HG02840 (cell line): ENCODE results near the gene PEDS1.
"Not testable (repeated sequence)": the region's sequence is repeated elsewhere in the genome, so short reads cannot be mapped to it uniquely, and the experiment has no call there.

Experiments used
- ATAC-seq: cut with Tn5 transposase; IDR thresholded peaks from one replicate; pipeline ENCODE4 v1.9.1; 2021; ENCODE audit warnings: mild to moderate bottlenecking, moderate library complexity, moderate number of reproducible peaks; ENCODE audit not compliant: unreplicated experiment, low FRiP score

Gene PEDS1

DNA sequence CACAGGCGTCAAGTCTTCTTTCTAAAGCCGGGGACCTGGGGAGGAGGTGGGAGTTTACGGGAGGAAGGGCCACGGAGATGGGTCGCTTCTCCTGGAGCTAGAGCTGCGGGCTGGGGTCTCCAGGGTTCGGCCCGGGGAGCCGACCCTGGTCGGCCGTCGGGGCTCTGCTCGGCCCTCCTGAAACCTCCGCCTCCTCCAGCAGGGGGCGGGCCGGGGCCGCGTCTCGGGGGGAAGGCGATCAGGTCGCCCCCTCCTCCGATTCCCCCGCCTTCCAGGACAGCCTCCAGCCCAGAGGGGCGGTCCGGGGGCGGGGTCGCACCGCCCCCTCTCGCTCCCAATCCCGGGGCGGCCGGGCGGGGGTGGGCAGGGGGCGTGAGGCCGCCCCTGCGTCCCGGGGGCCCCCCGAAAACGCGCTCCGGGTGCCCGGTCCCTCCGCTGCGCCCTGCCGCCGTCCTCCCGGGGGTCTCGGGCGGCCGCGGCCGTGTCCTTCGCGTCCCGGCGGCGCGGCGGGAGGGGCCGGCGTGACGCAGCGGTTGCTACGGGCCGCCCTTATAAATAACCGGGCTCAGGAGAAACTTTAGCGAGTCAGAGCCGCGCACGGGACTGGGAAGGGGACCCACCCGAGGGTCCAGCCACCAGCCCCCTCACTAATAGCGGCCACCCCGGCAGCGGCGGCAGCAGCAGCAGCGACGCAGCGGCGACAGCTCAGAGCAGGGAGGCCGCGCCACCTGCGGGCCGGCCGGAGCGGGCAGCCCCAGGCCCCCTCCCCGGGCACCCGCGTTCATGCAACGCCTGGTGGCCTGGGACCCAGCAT lies 36.9 kb upstream of the PEDS1 start, which contains the start of gene CEBPB:
TSS of gene CEBPB (plus strand) at position 580 of the 814 bp plus-strand sequence. CDS start at position 784, 204 bp downstream.
- ATAC-seq, result peak; percentile 42

DNA sequence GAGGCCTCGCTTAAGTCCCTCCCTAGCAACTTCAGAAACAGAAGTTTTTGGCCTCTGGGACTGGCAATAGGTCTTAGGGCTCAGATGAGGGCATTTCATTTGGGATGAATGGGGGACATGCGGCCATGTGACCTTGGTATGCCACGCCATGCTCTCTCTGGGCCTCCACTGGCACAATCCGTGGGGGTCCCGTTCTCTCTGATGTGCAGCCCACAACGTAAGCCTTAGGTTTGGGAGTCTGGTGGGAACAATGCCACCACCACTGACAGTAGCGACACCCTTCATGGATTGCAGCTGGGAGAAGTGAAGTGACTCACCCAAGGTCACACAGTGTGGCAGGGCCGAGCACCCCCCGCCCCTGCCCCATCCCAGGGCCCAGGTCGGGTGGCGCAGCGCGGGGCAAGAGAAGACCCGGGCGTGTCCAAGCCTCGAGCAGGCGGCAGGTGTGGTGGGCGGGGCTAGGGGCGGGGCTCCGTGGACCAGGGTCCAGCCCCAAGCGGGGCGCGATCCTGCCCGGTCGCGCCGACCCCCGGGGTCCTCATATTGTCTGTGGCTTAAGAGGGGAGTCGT lies 36.2 kb upstream of the PEDS1 start:
- no peak for ATAC-seq

DNA sequence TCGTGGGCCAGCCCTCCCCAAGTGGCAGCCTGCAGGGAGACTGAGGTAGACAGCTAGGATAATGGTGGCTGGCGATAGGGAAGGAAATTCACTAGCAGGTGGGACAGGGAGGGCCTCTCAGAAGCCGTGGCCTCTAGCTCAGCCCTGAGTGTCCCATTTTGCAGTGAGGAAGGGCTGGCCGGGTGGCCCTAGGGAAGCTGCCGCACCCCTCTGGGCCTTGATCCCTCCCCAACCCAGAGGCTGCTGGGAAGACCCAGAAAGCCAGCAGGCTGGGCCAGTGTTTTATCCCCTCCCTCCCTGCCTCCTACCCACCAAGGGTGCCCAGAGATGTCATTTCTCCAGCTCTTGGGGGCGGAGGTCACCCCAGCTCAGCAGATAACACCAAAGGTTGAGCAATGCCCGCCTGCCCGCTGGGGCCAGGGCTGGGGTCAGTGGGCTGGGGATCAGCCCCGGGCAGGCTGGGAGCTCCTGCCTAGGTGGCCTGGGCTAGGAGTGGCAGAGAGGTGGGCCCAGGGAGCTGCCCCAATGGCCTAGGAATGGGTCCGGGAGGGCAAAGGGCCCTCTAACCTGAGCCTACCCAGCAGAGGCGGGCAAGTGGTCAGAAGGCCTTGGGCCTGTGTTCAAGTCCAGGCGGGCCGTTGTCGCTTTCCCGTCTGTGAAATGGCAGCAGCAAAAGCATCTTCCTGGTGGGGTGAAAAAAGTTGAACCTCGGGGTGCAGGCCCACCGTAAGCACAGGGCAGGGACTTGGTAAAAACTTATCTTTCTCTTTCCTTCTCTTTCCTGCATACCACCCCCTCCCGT lies 35.6 kb upstream of the PEDS1 start:
- ATAC-seq, result no peak

DNA sequence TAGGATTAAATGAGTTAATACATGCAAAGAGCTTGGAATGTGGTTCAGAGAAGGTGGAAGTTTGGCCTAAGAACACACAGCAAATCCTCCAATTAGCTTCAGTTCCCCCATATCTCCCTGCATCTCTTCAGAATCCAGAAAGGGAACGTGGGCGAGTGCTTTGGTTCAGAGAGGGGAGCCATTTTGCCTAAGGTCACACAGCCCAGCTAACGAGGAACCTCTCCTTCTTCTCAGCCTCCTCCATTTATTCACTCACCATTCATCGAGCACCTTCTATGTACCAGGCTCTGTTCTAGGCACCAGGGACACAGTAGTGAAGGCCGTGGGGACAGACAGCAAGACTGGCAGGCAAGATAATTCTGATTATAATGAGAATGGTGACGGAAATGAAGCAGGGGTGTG lies 34.8 kb upstream of the PEDS1 start:
- ATAC-seq, result no peak

DNA sequence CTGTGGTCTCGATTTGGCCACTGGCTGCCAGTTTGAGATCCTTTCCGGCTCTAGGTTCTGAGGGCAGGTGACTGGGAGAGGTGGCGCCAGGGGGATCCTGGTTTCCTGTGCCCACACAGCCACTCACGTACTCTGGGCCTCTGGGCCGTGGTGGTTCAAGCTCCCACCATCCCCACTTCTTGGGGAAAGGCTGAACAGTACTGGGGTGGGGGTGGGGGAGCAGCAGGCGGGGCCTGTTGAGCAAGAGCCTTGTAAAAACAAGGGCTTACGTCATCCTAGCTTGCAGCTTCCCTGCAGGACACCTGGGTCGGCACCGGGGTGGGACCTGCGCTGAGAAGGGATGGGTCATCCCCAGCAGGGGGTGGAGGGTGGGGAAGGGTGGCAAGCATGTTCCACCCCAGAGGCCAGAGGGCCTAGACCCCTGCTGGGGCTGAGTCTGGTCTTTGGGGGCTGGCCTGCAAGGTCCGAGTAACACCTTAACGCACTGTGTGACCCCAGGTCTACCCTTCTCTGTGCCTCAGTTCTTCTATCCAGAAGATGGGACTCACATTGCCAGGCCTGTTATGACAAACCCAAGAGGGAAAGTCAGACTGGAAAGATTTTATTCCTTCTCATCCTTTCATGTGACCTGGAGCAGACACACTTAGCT lies 34.0 kb upstream of the PEDS1 start:
- ATAC-seq, result no peak

DNA sequence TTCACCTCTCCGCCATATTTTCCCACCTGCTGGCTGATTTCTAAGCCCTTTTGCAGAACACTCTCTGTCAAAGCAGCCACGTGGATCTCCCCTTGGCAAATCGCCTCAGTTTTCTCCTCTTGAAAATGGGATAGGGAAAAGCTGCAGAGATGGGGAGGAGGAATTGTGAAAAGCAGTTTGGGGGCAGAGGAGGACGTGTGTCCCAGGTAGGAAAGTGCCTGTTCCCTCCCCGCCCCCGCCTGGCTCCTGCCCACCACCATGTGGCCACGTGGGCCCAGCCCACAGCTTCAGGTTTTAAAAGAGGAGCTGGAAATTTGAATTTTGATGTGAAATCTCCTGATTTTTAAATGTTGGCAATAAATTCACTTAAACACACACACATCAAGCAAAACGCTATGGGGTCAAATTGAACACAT lies 33.5 kb upstream of the PEDS1 start:
- no peak for ATAC-seq

DNA sequence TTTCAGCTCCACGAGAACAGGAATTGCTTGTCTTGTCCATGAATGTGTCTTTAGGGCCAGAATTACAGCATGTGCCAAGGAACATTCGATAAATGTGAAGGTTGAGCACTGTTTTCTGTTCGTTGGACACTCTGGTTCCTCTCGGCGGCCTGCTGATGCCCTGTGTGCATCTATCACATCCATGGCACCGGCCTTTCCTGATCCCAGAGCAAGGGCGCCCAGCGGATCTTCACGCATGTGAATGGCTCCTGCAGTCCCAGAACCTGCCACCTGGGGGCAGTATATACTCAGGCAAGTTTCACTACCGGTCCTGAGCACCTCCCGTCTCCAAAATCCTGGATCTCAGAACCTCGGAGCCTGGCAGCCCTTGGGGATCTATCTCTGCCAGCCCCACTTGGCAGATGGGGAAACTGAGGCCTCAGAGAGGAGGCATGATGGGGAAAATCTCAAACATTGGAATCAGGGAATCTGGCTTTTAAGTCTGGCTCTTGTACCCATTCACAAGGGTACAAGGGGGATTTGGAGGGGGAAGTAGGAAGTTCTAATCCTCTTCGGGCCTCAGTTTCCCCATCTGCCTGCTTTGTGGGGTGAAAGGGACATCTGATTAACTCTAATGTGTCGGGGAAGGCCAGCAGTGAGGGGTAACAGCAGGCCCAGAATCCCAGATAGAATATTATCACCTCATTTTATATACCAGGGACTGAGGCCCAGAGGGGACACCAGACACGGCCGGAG lies 32.8 kb upstream of the PEDS1 start:
- no peak for ATAC-seq

DNA sequence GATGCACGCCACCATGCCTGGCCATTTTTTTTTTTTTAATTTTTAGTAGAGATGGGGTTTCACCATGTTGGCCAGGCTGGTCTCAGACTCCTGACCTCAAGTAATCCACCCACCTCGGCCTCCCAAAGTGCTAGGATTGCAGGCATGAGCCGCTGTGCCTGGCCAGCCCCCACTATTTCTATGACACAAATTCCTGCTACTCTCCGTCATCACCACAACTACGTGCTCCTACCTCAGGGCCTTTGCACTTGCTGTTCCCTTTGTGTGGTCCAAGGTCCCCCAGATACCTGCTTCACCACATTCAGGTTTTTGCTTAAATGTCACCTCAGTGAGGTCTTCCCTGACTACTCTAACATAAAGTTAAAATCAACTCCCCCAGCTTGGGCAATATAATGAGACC lies 31.9 kb upstream of the PEDS1 start:
- no peak for ATAC-seq

DNA sequence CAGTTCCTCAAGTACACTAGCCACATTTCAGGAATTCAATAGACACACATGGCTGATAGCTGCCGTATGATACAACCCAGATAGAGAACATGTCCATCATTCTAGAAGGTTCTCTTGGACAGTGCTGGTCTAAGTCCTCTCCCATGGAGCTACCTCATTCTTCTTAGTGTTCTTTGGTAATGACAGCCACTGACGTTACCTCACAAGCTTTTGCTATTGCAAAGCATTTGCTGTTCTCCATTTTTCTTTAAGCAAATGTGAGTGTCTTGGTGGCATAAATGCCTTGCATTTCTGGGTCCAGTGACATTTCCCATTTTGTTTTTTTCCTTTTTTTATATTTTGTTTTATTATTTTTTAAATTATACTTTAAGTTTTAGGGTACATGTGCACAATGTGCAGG lies 28.8 kb upstream of the PEDS1 start:
- no peak for ATAC-seq

DNA sequence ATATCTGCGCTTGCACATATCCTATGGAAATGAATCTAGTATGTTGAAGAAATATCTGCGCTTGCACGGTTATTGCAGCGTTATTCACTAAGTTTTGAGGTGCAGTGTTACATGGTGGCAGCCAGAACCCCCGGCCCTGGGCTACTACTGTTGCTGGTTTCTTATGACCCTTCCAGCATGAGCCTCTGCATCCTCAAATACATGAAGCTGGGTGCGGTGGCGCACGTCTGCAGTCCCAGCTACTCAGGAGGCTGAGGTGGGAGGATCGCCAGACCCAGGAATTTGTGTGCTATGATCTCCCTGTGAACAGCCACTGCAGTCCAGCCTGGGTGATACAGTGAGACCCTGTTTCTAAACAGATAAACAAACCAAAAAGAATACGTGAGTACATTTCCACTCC lies 27.8 kb upstream of the PEDS1 start:
- ATAC-seq, result no peak

DNA sequence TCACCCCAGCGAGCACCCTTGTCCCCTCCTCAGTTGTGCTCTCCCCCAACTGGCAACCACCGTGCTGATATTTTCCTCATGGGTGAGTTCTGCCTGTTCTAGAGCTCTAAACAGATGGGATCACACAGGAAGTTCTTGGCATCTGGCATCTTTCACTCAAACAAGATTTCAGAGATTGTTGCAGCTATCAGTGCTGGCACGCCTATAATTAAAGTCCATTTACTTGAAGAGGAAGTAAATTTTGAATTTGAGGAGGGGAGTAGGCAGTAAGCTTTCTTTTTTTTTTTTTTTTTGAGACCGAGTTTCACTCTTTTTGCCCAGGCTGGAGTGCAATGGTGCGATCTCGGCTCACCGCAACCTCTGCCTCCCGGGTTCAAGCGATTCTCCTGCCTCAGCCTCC lies 25.1 kb upstream of the PEDS1 start:
- not testable (repeated sequence) for ATAC-seq

DNA sequence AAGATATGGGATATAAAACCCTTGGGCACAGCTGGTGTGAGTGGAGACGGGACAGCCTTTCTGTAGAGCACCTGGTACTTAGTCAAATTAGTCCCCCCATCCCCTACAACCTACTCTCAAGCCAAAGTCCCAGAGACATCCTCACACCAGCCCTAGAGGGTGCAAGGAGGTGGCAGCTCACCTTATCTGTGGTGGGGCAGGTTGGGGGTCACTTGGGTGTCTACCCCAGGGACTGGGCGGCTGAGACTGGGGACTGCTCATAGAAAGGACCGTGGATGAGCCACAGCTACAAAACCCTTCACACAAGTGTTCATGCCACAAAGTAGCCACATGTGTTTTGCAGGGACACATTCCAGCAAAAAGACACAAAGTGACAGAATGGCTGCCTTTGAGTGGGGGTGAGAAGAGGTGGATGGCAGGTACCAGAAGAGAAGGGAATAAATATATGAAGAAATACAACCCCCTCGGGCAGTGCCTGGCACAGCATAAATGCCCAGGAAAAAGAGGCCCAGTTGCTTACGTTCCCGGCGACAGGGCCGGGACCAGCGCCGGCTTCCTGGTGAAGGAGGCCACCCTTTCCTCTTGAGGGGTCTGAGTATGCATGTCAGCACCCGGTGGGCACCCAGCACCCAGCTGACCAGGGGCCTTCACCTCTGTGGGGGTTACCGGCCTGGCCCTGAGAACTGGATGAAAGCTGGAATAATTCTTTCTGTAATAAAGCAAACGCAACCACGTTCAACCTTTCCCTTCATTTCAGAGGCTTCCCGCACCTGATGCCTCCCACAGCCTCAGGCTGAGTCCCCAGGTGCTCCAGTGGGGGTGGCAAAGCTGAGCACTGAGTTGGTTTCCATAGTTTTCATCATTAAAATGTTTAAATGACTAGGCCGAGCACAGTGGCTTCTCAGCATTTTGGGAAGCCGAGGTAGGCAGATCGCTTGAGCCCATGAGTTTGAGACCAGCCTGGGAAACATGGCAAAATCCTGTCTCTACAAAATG lies 22.7 kb upstream of the PEDS1 start:
- no peak for ATAC-seq

DNA sequence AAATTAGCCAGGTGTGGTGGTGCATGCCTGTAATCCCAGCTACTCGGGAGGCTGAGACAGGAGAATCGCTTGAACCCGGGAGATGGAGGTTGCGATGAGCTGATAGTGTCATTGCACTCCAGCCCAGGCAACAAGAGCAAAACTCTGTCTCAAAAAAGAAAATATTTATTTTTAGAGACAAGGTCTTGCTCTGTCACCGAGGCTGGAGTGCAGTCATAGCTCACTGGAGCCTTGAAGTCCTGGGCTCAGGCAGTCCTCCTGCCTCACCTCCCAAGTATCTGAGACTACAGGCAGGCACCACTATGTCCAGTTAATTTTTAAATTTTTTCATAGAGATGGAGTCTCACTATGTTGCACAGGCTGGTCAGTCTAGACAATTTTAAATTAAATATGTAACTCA lies 20.9 kb upstream of the PEDS1 start:
- ATAC-seq, result no peak

DNA sequence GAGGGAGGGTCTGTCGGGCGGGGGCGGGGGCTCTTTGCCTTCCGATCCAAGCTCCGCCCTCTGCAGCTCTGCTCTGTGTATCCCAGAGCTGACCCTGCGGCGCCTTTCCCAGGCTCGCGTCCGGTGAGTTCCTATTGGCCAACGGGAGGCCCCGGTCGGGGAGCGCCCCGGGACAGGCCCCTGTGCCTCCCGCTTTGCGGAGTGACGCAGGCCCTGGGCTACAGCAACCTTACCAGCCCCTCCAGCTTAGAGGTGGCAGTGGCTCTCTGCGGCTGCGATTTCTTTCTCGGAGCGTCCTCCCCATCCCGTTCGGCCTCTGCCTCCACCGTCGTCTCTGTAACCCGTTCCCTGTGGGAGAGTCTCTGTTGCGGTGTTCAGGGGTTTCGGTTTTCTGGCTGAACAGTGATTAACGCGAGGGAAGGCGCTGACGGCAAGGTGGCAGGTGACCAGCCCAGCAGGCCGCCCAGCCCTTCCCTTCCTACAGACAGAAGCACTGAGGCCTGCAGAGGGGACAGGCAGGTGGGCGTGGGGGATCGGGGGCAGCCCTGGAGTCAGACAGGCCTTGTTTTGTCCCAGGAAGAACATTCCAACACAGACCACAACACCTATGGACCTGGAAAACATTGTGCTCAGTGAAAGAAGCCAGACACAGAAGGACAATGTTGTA lies 19.0 kb upstream of the PEDS1 start:
- no peak for ATAC-seq

DNA sequence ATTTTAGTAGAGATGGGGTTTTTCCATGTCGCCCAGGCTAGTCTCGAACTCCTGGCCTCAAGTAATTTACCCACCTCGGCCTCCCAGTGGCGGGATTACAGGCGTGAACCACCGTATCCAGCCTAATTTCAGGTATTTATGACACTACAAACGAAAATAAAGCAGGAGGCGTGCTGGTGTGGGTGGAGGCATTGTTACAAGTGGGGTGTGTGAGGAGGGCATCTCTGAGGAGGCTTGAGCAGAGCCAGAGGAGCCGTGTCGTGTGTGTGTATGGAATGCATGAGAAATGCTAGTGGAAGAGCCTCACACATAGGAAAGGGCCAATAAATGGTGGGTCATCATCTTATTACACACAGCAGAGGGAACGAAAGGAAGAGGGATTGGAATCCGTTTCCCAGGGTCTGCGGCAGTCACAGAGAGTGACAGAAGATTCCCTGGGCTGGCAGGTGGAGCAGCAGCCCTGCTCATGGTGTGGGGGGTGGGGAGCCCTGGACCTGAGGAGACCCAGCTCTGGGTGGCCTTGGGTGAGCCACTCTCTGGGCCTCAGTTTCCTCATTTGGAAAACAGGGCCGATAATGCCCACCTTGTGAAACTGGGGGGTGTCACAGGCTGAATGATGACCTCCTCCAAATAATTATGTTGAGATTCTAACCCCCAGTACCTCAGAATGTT lies 17.2 kb upstream of the PEDS1 start:
- ATAC-seq, result no peak

DNA sequence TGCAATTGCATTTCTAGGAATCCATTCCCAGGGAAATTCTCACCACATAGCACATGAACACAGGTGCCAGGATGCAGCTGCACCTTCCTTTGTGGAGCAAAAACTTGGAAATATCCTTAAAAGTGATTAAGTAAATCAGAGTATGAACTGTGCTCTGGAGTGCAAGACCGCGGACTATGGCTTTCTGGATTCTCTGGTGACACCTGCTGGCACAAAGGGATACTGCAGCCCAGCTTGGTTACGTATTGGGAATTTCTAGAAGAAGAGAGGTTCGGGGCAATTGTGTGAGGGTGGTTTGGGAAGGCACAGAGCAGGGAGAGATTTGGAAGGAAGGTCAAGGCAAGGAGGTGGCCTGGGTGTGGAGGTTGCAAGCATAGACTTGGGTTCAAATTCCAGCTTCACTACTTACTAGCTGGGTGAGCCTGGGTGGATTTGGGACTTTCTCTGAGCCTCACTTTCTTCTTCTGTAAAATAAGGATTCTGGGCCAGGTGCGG lies 15.9 kb upstream of the PEDS1 start:
- ATAC-seq, result no peak

DNA sequence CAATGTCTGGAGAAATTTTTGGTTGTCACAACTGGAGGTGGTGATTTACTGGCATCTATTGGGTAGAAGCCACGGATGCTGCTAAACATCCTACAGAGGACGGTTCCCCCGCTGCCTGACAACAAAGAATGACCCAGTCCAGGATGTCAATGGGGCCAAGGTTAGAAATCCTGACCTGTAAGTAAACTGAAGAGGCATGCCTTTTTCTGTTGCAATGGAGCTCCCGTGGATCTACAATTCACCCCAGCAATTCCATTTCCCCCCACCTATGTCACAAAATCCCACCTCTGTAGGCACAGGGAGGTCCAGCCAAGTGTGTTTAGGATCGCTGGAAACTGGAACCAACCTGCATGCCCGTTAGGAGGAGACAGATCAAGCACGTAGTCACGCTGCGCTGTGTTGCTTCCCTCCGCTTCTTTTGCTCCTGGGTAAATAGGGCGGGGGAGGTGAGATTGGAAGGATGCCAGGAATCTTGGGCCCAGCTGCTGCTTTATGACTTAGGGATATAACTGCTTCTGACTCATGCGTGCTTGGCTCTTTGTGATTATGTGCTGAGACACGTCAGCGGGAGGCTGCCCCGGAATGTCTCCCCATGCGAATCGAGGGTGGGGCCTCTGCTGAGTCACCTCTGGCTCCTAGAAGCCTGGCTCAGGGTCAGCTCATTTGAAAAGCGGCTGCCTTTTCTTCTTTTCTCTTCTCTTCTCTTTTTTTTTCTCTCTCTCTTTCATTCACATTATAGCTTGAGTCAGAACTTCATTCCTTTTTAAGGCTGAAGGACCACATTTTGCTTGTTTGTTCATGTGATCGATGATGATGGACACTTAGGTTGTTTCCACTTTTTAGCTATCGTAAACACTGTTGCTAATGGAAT lies 12.4 kb upstream of the PEDS1 start:
- peak; percentile 84 for ATAC-seq
